GM12872 (cell line): ENCODE data around the gene RNF4.

Experiments used
- TF ChIP-seq, protein P1 (sequence below): IDR thresholded peaks from 3 replicates; pipeline ENCODE4 v1.5.1; 2011; ENCODE audit warnings: low read depth, mild to moderate bottlenecking, low read length, moderate library complexity; ENCODE audit not compliant: insufficient read depth

Gene RNF4

DNA sequence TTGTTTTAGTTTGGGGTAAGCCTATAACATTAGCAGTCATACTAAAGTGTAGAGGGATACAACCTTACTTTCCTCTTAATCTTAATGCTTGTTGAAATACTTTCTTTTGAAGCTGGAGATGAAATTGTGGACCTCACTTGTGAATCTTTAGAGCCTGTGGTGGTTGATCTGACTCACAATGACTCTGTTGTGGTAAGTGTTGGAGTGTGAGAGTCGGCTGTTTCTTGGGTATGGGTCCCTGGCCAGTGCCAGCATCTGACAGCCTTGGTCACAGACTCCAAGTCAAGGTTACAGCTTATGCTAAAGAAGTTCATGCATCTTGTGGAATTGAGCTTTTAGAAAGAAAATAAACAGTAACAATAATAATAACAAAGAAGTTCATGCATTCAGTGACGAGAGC is 31.6 kb downstream of the RNF4 start:
- TF ChIP-seq, protein P1, sequence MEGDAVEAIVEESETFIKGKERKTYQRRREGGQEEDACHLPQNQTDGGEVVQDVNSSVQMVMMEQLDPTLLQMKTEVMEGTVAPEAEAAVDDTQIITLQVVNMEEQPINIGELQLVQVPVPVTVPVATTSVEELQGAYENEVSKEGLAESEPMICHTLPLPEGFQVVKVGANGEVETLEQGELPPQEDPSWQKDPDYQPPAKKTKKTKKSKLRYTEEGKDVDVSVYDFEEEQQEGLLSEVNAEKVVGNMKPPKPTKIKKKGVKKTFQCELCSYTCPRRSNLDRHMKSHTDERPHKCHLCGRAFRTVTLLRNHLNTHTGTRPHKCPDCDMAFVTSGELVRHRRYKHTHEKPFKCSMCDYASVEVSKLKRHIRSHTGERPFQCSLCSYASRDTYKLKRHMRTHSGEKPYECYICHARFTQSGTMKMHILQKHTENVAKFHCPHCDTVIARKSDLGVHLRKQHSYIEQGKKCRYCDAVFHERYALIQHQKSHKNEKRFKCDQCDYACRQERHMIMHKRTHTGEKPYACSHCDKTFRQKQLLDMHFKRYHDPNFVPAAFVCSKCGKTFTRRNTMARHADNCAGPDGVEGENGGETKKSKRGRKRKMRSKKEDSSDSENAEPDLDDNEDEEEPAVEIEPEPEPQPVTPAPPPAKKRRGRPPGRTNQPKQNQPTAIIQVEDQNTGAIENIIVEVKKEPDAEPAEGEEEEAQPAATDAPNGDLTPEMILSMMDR = no peak

DNA sequence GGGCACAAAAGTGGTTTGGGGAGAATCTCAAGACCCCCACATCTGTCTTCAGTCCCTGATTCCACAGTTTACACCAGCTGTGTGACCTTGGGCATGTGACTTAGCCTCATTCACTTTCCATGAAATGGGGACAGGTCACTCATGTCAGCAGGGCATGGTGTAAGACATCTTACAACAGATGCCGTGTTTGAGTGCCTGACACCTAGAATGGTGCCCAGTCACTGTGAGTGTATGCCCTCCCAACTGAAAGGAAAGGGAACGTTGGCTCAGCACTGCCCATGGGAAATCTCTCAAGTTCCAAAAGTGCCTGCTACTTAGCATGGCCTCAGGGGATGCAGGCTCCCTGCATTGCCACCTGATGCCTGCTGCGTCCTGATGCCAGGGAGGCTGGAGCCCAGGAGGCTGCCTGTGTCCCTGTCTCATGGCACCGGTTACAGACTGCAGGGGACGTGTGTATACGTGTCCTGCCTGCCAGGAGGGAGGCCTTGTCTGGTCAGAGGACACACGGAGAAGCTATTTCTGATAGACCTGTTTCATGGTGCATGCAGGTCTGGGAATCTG is 32.2 kb downstream of the RNF4 start:
- TF ChIP-seq, protein P1 = no peak

DNA sequence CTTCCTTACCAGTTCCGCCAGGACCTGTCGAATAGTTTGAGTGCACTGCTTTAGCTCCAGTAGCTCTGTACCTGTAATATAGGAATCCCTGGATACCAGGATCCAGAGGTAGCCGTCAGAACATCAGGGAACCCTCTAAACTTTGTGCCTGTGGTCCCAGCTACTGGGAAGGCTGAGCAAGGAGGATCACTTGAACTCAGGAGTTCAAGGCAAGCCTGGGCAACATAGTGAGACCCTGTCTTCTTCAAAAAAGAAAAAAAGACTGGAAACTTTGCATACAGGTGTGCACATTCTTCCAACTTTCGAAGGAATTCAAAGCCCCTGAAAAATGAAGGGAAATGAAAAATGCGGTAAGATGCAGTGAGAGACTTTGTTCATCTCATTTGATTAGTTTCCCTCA is 34.9 kb downstream of the RNF4 start:
- TF ChIP-seq, protein P1 = no peak

DNA sequence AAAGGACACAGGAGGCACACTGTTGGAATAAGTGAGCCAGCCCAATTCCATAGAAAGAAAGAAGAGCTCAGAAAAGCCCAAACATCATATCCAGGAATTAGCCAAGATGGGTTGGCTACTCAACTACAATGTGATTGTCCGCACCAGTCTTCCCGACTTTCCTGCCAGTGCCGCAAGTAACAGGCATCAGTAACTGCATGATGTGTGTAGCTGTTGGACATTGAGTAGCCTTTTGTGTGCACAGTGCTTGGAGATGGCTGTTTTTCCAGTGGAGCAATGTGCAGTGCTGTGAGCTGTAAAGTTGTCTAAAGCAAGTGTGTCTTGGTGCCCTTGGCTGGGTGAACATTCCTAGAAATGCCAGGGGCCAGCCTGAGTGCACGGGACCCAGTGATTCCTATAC is 38.4 kb downstream of the RNF4 start:
- TF ChIP-seq, protein P1 = no peak

DNA sequence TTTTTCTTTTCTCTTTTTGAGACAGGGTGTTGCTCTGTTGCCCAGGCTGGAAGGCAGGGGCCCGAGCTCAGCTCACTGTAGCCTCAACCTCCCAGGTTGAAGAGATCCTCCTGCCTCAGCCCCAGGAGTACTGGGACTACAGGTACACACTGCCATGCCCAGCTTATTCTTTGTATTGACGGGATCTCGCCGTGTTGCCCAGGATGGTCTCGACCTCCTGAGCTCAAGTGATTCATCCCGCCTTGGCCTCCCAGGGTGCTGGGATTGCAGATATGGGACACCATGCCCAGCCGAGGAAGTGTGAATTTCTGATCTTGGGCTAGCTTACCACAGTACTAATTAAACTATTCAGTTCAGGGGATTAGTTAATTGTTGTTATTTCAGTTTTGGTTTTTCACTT is 38.9 kb downstream of the RNF4 start:
- TF ChIP-seq, protein P1 = no peak

DNA sequence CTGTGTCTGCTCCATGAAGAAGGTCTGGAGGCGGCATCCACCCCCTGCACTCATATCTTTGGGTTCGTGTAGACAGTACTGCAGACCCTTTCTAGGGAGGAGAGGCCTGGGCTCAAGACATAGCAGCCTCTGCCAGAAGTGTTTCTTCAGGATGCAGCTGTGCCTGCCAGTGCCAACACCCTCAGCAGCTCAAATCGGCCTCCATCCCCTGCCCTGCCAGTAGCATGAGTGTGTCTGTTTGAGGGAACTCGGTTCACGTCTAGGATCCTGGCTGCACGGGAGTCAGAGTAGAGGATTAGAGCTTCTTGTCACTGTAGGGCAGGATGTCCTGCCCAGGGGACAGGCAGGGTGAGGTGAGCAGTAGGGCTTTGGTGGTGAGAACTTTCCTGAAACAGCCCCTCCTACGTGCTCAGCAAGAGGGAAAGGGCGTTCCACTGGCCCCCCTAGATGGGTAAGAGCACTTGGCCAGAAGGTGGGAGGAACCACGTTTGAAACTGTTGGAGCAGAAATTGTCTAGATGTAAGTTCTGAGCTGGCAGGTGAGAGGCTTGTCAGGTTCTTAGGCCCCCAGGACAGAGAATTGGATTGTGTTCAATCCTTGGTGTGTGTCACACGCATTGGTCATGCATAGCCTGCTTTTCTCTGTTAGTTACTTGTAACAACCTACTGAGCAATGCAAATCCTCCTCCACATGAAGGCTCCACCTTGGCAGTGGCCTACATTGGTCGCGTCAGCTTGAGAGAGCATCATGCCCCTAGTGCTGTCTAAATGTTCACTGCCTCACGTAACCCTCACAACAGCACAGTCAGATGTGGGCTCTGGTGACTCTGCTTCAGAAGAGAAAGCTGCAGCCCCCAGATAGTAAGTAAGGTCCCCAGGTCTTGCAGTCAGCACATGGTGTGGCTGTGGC is 41.7 kb downstream of the RNF4 start:
- TF ChIP-seq, protein P1 = no peak

DNA sequence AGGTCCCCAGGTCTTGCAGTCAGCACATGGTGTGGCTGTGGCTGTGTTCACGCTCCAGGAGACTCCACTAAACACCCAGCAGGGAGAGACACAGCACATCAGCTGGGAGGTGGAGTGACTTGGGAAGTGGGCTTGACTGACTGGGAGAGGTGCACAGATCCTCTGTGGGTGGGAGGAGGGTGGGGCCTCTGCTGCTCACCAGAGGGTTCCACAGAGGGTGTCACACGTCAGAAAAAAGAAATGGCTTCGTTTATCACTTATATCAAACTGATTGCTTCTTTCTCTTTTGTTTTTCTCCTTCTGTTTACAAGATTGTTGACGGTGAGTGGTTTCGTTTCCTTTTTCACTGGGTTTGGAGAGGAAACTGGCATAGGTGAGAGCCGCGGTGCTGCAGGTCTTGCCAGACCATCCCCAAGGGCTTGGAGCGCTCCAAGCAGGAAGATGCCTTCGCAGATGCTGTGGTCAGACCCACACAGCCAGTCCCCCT is 42.8 kb downstream of the RNF4 start:
- TF ChIP-seq, protein P1 = 0 out of 3 replicates have a peak, but pooled peaks have one; percentile 22
